Stimulated activated CD4-positive, alpha-beta T cell treated with anti-CD3 and anti-CD28 coated beads, Interleukin-4, amount 100 ng/mL, for 4 hours (primary cell): ENCODE data around the gene RPP21.

Experiments used
- DNase-seq, 2 experiments: peaks; one replicate each; pipeline ENCODE4 v3.0.0-alpha.2; 2020

RPP21 gene

GRCh38 chr6:30344868-30345671 lies at the start of gene RPP21:
RPP21 (plus strand) TSS chr6:30345156; CDS start chr6:30345172, 16 bp downstream.
- DNase-seq = peak; percentile 85 to 87

DNA sequence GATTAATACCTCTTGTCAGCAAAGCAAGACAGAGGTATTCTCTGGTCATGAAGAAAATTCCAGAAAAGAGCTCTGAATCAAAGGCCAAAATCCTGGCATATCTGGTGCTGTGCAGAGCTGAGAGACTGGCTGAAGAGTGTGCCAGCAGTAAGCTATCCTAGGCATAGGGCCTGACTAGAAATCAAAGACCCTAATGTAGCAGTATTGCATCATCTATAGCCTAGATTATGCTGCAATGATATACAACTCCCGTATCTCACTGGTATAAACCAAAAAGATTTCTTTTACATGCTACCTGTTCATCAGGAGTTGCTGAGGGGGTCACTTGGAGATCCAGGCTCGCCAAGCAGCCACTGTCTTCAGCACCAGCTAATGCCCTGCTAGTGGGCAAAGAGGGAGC lies 49.1 kb upstream of the RPP21 start:
- DNase-seq = no peak

GRCh38 chr6:30304002-30304401 lies 41.0 kb upstream of the RPP21 start:
- no peak for DNase-seq

GRCh38 chr6:30311101-30311500 lies 33.9 kb upstream of the RPP21 start:
- no peak for DNase-seq

DNA sequence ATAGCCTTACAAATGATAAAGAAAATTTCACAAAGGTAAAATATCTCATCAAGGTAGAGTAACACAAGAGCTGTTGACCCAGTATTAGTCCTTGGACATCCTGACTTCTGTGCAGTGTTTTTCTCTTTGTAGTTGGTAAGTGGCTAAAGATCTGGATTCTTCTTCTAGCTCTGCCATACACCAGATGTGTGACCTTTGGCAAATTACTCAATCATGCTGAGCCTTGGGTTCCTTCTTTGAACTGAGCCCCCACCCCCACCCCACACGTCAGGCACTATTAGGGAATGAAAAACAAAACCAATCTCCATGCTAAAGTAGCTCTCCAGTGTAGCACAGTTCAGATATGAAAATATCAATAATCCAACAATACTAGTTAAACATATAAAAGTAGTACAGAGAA lies 33.3 kb upstream of the RPP21 start:
- DNase-seq = no peak

GRCh38 chr6:30312266-30312665 lies 32.7 kb upstream of the RPP21 start:
- DNase-seq = no peak

DNA sequence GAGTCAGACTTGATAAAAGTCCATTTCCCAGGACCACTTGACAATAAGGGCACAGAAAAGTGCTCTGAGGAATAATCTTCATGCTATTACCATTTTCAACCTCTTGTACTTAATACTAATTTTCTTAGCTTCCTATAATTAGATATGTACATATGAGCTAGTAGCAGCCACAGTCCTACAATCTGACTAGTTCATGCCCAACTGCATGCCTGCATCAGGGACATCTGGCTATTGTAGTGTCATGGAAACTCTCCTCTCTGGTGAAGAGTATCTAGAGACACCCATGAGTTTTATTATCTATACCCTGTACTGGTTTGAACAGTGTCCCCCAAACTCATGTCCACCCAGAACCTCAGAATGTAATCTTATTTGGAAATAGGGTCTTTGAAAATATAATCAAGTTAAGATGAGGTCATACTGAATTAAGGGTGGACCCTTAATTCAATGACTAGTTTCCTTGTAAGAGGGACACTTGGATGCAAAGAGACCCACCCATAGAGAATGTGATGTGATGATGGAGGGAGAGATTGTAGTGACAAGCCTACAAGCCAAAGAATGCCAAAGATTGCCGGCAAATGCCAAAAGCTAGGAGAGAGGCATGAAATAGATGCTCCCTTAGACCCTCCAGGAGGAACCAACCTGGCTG lies 32.2 kb upstream of the RPP21 start:
- no peak for DNase-seq

- no peak for DNase-seq
Measured at GRCh38 chr6:30315156-30315555, 29.8 kb upstream of the RPP21 start.

DNA sequence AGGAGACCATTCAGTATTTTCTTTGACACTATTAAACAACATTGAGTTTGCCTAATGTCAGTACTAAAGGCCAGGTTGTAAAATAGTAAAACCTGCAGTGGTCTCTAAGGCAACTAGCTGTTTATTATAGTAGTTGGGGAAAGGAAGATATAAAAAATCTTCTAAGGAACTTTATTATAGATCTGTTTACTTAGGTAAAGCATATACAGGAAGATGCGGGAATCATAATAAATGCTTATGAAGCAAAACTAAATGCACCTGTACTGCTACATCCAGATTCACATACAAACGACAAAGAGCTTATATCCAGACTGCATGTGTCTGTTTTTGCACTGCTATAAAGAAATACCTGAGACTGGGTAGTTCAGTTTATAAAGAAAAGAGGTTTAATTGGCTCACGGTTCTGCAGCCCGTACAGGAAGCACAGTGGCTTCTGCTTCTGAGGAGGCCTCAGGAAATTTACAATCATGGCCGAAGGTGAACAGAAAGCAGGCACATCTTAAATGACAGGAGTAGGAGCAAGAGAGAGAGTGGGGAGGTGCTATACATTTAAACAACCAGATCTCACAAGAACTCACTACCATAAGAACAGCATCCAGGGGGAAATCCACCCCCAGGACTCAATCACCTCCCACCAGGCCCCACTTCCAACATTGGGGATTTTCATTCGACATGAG lies 26.9 kb upstream of the RPP21 start:
- DNase-seq = no peak

DNA sequence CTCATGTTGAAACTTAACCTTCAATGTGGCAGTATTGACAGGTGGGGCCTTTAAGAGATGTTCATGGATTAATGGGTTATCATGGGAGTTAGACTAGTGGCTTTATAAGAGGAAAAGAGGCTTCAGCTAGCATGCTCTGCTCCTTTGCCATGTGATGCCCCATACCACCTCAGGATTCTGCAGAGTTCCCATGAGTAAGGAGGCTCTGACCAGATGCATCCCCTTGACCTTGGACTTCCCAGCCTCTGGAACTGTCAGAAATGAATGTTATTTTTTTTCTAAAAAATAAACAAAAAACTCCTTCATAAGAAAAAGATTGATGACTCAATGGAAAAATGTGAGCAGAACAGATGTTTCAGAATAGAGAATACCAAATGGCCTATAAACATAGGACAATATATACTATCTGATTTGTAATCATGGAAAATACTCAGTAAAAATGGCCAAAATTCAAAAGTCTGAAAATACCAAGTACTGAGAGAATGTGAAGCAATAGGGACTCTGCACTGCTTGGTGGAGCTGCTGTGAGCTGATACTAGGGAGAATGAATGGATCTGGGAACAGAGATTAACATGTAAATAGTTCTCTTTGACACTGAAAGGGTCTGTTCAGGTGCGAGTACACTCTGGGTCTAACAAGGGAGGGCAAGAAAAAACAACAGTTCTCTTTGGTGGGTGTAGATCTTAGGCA lies 25.7 kb upstream of the RPP21 start:
- no peak for DNase-seq

DNA sequence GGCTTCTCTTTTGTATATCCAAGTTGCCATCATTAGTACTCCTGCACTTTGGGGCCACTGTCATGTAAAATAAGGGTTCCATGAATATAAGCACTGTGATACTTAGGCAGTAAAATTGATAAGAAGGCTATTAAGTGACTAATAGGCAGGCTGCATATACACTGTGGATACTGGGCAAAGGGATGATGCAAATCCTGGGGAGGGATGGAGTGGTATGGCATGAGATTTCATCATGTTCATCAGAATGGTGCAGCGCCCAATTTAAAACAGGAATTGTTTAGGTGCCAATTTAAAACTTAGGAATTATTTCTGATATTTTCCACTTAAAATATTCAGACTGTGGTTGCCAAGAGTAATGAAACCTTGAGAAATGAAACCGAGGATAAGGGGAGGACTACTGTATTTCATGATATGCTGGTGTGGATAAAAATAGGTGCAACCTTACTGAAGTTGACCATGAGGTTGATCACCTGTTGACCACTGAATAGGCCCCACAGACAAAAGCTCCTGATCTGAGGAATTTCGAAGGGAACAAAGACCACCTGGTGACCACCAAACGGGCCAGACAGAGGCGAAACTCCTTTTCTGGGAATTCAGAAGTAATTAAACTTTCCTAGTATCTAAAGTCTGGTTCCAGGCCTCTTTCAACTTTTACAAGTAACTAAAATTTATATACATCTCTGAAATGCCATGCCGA lies 23.1 kb upstream of the RPP21 start:
- no peak for DNase-seq

- DNase-seq = peak; percentile 20 to 66
Measured at GRCh38 chr6:30322527-30323501, 22.1 kb upstream of the RPP21 start.

DNA sequence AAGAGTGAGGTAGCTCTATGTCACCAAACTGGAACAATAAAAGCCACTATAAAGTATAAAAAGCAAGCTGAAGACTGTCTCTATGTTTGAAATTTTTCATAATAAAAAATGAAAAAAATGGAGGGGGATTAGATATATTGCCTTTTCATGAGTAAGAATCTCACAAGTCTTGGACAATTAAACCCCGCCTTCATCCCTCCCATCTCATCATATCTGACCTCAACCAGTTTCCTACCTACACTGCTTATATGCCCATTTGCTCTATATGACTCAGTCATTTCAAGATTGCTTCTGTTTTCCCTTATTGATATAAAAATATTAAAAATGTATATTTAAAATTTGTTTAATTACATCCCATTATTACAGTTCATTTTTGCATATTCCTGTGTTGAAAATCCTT lies 21.1 kb upstream of the RPP21 start:
- no peak for DNase-seq

DNA sequence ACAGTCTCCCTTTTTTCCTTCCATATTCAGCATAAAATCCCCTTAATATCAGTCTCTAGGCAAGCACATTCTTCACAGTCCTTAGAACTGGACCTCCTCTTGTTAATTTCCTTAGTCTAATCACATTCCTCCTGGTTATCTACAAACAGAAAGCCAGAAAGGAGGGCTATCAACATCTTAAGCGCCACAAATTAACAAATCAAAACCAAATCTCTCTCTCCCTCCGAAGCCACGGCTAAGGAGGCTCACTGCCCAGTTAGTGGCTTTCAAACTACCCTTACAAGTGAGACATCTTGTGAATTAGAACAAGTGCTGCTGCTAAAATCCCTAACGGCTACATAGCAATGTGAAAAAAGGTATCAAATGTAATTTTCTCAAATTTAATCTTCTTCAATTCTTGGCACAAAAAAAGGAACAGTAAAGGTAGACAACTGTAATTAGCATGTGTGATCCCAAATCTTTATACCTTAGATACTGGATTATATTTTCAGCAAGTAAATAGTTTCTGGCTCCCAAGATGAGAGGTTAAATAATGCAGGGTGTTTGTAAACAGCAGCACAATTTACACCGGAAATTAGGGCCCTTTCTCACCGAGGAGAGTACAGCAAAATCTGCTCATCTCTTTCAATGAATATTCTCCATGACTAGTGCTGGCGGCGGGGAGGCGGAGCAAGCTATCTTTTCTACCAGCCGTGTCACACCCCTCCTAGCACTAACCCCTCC lies 19.6 kb upstream of the RPP21 start:
- DNase-seq = peak; percentile 76 to 87

DNA sequence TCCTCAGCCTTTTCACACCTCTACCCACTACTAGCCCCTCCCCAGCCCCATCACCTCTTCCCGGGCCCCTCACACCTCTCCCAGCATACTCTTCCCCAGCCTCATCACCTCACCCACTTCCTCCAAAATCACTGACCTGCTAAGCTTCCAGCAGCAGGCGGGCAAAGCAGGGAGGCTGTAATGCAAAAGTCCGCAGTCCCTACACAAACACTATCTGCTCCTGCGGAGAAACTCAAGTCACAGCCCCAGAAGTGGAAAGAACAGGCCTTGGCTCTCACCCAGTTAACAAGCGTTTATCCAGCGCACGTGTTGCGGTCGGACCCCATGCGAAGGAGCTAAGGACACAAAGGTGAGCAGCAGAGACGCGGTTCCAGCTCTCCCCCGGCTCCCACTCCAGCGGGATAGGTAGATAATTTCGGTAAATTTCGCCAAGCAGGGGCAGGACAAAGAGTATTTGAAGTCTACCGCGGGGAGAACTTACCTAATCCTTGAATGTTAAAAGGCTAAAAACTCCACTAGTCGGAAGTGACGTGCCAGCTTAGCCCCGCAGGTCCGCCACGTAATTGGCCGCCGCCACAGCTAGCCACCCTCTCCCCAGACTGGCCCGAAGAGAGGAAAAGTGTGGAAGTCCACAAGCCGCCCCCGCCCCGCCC lies 19.0 kb upstream of the RPP21 start:
- peak; percentile 63 to 69 for DNase-seq

GRCh38 chr6:30326526-30327231 lies 18.3 kb upstream of the RPP21 start, which contains the start of gene TRIM39:
TRIM39 (plus strand) TSS chr6:30326927; CDS start chr6:30329318, 2,391 bp downstream.
- peak; percentile 85 to 87 for DNase-seq

GRCh38 chr6:30327232-30327746 lies 17.7 kb upstream of the RPP21 start:
- no peak for DNase-seq

DNA sequence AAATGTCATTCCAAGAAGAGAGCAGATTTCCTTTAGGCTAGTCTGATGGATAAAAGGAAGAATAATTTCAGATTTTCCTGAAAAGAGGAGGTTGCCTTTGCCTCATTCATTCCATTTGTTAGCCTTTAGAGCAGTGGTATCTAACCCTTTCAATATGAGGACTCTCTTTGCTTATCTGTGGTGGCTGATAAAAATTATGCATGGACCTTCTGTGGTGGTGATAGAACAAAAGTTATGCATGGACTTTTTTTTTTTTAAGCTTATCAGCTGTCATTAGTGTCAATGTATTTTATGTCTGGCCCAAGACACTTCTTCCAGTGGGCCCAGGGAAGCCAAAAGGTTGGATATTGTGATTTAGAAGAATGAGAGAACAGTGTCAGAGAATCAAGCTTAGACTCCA lies 16.6 kb upstream of the RPP21 start:
- no peak for DNase-seq

- DNase-seq = no peak
Measured at GRCh38 chr6:30329331-30329730, 15.6 kb upstream of the RPP21 start.
